Activated CD4-positive, alpha-beta T cell treated with anti-CD3 and anti-CD28 coated beads, Interleukin-2, amount 50 U/mL, for 48 hours (primary cell): ENCODE data around the gene LSS.
A peak's percentile ranks its signal among the peaks of the same experiment; 100 is the strongest.

ENCODE experiments used
- DNase-seq, 2 experiments: peaks; one replicate each; pipeline ENCODE4 v3.0.0-alpha.2; 2020

The LSS gene

GRCh38 chr21:46228345-46229051 is at the start of gene LSS:
TSS of gene LSS (minus strand) at chr21:46228774. CDS start at chr21:46228745, 29 bp downstream.
- DNase-seq: peak; percentile 94 to 96

- DNase-seq: no peak
Observed at GRCh38 chr21:46274797-46275390, 46.3 kb upstream of the LSS start.

- DNase-seq: no peak
Observed at GRCh38 chr21:46273341-46273740, 44.8 kb upstream of the LSS start.

GRCh38 chr21:46269466-46269865 is 40.9 kb upstream of the LSS start:
- DNase-seq: no peak

GRCh38 chr21:46268371-46268770 is 39.8 kb upstream of the LSS start:
- DNase-seq: no peak

GRCh38 chr21:46266946-46267345 is 38.4 kb upstream of the LSS start:
- no peak for DNase-seq

- no peak for DNase-seq
Observed at GRCh38 chr21:46265736-46266525, 37.4 kb upstream of the LSS start.

- DNase-seq: peak in 1 of 2 experiments; percentile 20
Observed at GRCh38 chr21:46264690-46265144, 36.1 kb upstream of the LSS start.

- DNase-seq: no peak
Observed at GRCh38 chr21:46264046-46264689, 35.6 kb upstream of the LSS start.

- no peak for DNase-seq
Observed at GRCh38 chr21:46256501-46256994, 28.0 kb upstream of the LSS start.

- no peak for DNase-seq
Observed at GRCh38 chr21:46255758-46256337, 27.3 kb upstream of the LSS start.

- DNase-seq: no peak
Observed at GRCh38 chr21:46255166-46255565, 26.6 kb upstream of the LSS start.

- no peak for DNase-seq
Observed at GRCh38 chr21:46254208-46254975, 25.8 kb upstream of the LSS start.

- DNase-seq: peak; percentile 24 to 45
Observed at GRCh38 chr21:46253610-46254124, 25.1 kb upstream of the LSS start.

GRCh38 chr21:46252840-46253239 is 24.3 kb upstream of the LSS start:
- no peak for DNase-seq

- DNase-seq: no peak
Observed at GRCh38 chr21:46250146-46250725, 21.7 kb upstream of the LSS start.

- no peak for DNase-seq
Observed at GRCh38 chr21:46248827-46249226, 20.3 kb upstream of the LSS start.

GRCh38 chr21:46248422-46248782 is 19.8 kb upstream of the LSS start:
- DNase-seq: no peak

GRCh38 chr21:46247699-46248421 is 19.3 kb upstream of the LSS start:
- no peak for DNase-seq

- no peak for DNase-seq
Observed at GRCh38 chr21:46246345-46246744, 17.8 kb upstream of the LSS start.
